ENCODE data around the gene F10.

F10 gene

GRCh38 chr13:113166266-113166665 lies 43.7 kb downstream of the F10 start:
- TF ChIP-seq CTCF (IDR thresholded peaks at IDR 0.05; ENCODE audit: borderline replicate concordance, insufficient read depth, low read depth, low read length): no peak
- no peak overlapping the region for H3K4me3 ChIP-seq (ENCODE audit: low read depth, low read length)

DNA sequence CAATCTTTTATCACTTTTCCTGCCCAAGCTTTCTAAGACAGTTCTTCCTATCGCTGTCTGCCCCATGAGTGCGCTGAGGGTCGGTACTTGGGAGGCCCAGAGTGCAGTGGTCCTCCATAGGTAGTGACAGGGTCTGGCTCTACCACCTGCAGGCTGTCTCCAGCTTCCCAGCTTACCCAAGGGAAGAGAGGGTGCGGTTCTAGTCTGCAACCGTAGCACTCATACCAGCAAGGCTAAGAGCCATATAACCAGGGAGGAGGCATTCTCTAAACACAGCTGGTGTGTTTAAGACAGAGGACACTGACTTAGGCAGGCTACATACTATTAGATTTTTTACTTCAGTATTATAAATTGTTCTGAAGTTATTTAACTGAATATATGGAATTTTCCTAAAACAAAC lies 44.1 kb downstream of the F10 start:
- TF ChIP-seq CTCF (IDR thresholded peaks at IDR 0.05; ENCODE audit: borderline replicate concordance, insufficient read depth, low read depth, low read length): no peak
- H3K4me3 ChIP-seq (ENCODE audit: low read depth, low read length): no peak overlapping the region

DNA sequence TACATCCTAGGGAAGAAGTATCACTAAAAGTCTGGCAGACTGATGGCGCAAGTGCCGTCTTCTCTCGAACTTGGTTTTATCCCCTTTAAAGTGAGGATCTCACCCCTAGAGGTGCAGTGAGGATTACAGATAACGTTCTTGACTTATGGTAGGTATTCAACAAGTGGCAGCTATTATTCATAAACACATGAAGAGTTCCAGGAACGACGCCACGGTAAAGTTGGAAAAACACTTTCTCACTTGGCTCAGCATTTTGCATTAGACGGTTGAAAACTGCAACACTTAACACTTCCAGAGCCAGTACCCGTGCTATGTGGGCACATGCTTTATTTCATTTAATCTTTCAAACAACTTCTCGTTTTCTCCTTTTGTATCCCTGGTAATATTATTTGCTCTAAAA lies 44.6 kb downstream of the F10 start:
- no peak overlapping the region for H3K4me3 ChIP-seq (ENCODE audit: low read depth, low read length)
- no peak for TF ChIP-seq CTCF (IDR thresholded peaks at IDR 0.05; ENCODE audit: borderline replicate concordance, insufficient read depth, low read depth, low read length)

DNA sequence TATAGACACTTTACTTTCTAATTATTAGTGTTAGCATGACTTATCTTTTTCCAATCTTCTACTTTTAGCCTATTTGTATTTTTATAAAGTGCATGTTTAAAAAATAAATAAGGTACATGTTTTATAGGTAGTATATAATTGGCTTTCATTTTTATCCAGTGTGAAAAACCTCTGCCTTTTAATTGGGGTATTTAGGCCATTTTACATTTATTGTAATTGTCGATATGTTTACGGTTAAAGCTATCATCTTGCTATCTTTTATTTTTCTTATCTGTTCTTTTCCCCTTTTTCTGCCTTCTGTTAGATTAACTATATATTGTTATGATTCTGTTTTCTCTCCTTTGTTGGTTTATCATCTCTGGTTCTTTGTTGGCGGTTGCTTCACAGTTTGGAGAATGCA lies 45.0 kb downstream of the F10 start:
- no peak for TF ChIP-seq CTCF (IDR thresholded peaks at IDR 0.05; ENCODE audit: borderline replicate concordance, insufficient read depth, low read depth, low read length)
- no peak overlapping the region for H3K4me3 ChIP-seq (ENCODE audit: low read depth, low read length)

DNA sequence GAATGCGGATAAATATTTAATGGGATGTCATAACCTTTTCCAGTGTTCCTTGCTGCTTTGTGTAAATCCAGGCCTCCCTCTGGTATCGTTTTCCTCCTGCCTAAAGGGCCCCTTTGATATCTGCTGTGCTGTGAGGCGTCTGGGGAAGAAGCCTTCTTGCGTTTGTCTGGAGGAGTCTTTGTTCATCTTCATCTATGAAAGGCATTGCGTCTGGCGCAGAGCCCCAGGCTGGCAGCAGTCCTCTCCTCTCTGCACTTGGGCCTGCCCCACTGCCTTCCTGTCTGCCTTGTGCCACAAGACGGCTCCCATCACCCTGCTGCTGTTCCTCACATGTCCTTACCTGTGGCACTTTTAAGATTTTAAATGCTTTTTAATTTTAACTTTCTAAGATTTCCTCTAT lies 45.6 kb downstream of the F10 start:
- no peak for TF ChIP-seq CTCF (IDR thresholded peaks at IDR 0.05; ENCODE audit: borderline replicate concordance, insufficient read depth, low read depth, low read length)
- H3K4me3 ChIP-seq (ENCODE audit: low read depth, low read length): no peak overlapping the region

GRCh38 chr13:113169277-113170272 lies 47.0 kb downstream of the F10 start:
- no peak for TF ChIP-seq CTCF (IDR thresholded peaks at IDR 0.05; ENCODE audit: borderline replicate concordance, insufficient read depth, low read depth, low read length)
- no peak overlapping the region for H3K4me3 ChIP-seq (ENCODE audit: low read depth, low read length)

GRCh38 chr13:113170511-113170910 lies 47.9 kb downstream of the F10 start:
- no peak overlapping the region for H3K4me3 ChIP-seq (ENCODE audit: low read depth, low read length)
- no peak for TF ChIP-seq CTCF (IDR thresholded peaks at IDR 0.05; ENCODE audit: borderline replicate concordance, insufficient read depth, low read depth, low read length)
